ENCODE data around the gene MON2. TPM values are rescaled to one million over a fixed set of nuclear protein-coding genes. Genes with fewer than 3 reads are reported as not detected.
A peak's percentile ranks its signal among the peaks of the same experiment; 100 is the strongest.

Gene MON2
- total RNA-seq, 2 experiments from 2014 or later: 29.2 to 29.8 TPM

DNA sequence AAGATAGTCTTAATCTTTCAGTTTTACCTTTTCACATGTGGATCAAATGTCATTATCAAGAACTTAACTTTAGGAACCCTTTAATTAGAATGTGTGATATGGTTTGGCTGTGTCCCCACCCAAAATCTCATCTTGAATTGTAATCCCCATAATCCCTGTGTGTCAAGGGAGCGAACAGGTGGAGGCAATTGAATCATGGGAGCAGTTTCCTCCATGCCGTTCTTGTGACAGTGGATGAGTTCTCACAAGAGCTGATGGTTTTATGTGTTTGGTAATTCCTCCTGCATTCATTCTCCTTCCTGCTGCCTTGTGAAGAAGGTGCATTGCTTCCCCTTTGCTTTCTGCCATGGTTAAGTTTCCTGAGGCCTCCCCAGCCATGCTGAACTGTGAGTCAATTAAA lies 160.6 kb downstream of the MON2 start:
- peaks cover 40% of the 10 kb centered on the region for H3K27me3 Mint-ChIP-seq (ENCODE audit: low read depth)
- H3K4me3 Mint-ChIP-seq: no peak overlapping the region
- no peak overlapping the region for H3K27ac Mint-ChIP-seq
- peaks cover 1% of the 10 kb centered on the region for H3K36me3 Mint-ChIP-seq (ENCODE audit: low read depth)
- no peaks in the 10 kb centered on the region for H3K9me3 Mint-ChIP-seq
- no peaks in the 10 kb centered on the region for H3K4me1 Mint-ChIP-seq (ENCODE audit: low read depth)
- intact Hi-C loops (cut with micrococcal nuclease): no loop called here
- DNase-seq: no peak
- CTCF ChIA-PET: interaction anchor here (0.8 to 1.8 kb wide), 3 partner anchors 9 to 167 kb away, joined by 3 to 4 read pairs (median 3); no protein-coding TSS in a partner anchor

- Mint-ChIP-seq H3K4me1 (ENCODE audit: low read depth) (peaks cover 7% of the 10 kb centered on the region), H3K36me3 (ENCODE audit: low read depth) (peaks cover 1% of the 10 kb centered on the region), H3K4me3 (no peak overlapping the region), H3K27ac (peak overlapping the region; percentile 24), H3K9me3 (no peaks in the 10 kb centered on the region), H3K27me3 (ENCODE audit: low read depth) (peaks cover 60% of the 10 kb centered on the region)
- CTCF ChIA-PET: interaction anchor here (1.0 to 1.3 kb wide), 2 partner anchors 11 to 12 kb away, joined by 3 read pairs; no protein-coding TSS in a partner anchor
- no peak for DNase-seq
- intact Hi-C loops (cut with micrococcal nuclease): no loop called here
These were observed 162.8 kb downstream of the MON2 start for GRCh38 chr12:62629413-62629812.

GRCh38 chr12:62629971-62630739 lies 163.5 kb downstream of the MON2 start:
- no peak for DNase-seq
- H3K9me3 Mint-ChIP-seq: no peaks in the 10 kb centered on the region
- intact Hi-C loops (cut with micrococcal nuclease): loop anchor here (5.0 kb wide), 1 partner anchor 193 kb away; no protein-coding TSS in a partner anchor
- H3K4me3 Mint-ChIP-seq: no peak overlapping the region
- peaks cover 1% of the 10 kb centered on the region for H3K36me3 Mint-ChIP-seq (ENCODE audit: low read depth)
- peaks cover 7% of the 10 kb centered on the region for H3K4me1 Mint-ChIP-seq (ENCODE audit: low read depth)
- H3K27me3 Mint-ChIP-seq (ENCODE audit: low read depth): peaks cover 65% of the 10 kb centered on the region
- CTCF ChIA-PET: interaction anchor here (0.6 to 1.3 kb wide), 2 partner anchors 9 to 12 kb away, joined by 3 read pairs; no protein-coding TSS in a partner anchor
- H3K27ac Mint-ChIP-seq: no peak overlapping the region

DNA sequence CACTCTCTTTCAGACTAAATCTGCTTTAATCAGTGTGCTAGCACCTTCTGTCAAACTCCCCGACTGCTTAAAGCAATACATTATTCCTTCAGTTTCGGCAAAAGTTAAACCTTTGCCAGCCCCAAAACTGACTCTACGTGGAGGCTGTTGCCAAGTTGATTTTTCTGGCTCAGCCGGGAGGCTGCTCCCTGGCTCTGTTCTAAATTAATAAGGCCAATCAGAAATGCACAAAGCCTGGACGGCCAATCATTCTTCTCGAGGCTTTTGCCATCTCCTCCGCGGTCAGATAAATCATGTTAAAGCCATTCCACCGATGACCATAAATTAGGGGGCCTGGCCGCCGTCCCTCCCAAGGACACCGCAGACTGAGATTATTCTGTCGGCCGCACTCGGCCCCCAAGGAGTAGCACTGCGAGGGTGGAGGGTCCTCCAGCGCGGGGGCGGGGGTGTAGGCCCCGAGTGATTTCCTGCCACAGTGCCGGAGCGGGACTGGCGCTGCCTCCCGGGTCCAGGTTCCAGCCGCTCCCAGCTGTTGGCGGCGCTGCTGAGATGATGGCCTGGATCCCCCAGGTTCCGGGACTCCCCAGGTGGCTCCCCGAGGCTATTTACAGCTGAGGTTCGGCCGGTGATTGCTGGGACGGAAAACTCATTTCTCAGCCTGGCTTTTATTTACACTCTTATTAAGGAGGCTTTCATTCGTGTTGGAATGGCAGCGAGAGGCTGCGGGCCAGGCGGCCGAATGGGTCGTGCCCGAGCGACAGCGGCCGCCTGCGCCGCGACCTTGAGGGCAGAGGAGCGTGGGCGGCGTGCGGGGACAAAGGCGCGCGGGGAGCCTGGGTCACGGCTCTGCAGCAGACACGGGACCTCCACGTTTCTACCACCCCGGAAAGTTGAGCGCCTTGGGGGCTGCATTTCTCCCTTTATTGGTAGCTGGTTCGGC lies 165.1 kb downstream of the MON2 start:
- H3K4me1 Mint-ChIP-seq (ENCODE audit: low read depth): peaks cover 7% of the 10 kb centered on the region
- no peaks in the 10 kb centered on the region for H3K9me3 Mint-ChIP-seq
- H3K4me3 Mint-ChIP-seq: peak overlapping the region; percentile 67
- no peak overlapping the region for H3K27ac Mint-ChIP-seq
- H3K27me3 Mint-ChIP-seq (ENCODE audit: low read depth): peaks cover 74% of the 10 kb centered on the region
- peaks cover 1% of the 10 kb centered on the region for H3K36me3 Mint-ChIP-seq (ENCODE audit: low read depth)
- intact Hi-C loops (cut with micrococcal nuclease): loop anchor here (2.0 to 5.0 kb wide), 2 partner anchors 29 to 194 kb away; no protein-coding TSS in a partner anchor
- DNase-seq: peak; percentile 61
- CTCF ChIA-PET: no interaction called here

DNA sequence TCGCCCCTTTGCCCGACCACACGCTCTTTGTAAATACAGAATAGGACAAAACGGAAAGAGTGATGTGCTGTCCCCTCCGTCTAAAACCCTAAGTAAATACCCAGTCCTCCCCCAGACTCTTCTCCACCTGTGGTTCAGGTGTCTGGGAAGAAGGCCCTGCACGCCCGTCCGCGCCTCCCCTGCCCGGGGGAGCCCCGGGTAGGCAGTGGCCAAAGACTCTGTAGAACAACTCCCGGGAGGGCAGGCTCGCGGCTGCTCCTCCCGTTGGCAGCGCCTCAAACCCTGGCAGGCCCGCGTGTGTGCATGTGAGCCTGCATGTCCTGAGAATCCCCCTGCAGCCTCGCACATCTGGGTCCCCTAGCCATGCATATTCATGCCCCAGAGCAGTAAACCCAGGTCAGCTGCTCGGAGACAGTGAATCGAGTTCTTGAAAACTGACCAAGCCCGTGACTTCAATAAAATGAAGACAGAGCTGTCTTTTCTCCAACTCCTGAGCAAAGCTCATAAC lies 165.8 kb downstream of the MON2 start:
- CTCF ChIA-PET: no interaction called here
- peaks cover 71% of the 10 kb centered on the region for H3K27me3 Mint-ChIP-seq (ENCODE audit: low read depth)
- peaks cover 1% of the 10 kb centered on the region for H3K36me3 Mint-ChIP-seq (ENCODE audit: low read depth)
- peaks cover 7% of the 10 kb centered on the region for H3K4me1 Mint-ChIP-seq (ENCODE audit: low read depth)
- intact Hi-C loops (cut with micrococcal nuclease): loop anchor here (2.0 to 5.0 kb wide), 2 partner anchors 30 to 195 kb away; no protein-coding TSS in a partner anchor
- no peak for DNase-seq
- H3K4me3 Mint-ChIP-seq: peak overlapping the region; percentile 67
- H3K27ac Mint-ChIP-seq: no peak overlapping the region
- no peaks in the 10 kb centered on the region for H3K9me3 Mint-ChIP-seq

DNA sequence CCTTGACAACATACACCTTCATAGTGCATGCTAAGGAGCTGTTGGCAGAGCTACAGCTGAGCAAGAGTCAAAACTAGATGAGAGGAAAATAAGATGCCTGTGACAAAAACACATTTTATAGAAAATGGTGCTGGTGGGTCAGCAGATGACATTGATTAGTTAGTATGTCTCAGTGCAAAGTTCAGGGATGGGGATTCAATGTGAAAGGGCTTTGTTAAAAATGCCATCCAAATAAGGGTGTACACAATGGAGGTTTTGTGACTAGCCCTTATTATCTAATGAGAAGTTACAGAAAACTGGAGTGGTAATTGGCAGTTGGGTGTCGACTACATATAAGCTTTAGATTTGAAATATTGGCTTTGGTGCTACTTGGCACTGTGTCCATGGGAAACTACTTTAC lies 169.0 kb downstream of the MON2 start:
- no peak overlapping the region for H3K27ac Mint-ChIP-seq
- CTCF ChIA-PET: interaction anchor here (0.6 to 1.3 kb wide), 3 partner anchors 12 to 159 kb away, joined by 3 to 4 read pairs (median 3); no protein-coding TSS in a partner anchor
- intact Hi-C loops (cut with micrococcal nuclease): no loop called here
- no peak overlapping the region for H3K4me3 Mint-ChIP-seq
- H3K9me3 Mint-ChIP-seq: no peaks in the 10 kb centered on the region
- no peak for DNase-seq
- peaks cover 10% of the 10 kb centered on the region for H3K4me1 Mint-ChIP-seq (ENCODE audit: low read depth)
- H3K27me3 Mint-ChIP-seq (ENCODE audit: low read depth): peaks cover 48% of the 10 kb centered on the region
- no peaks in the 10 kb centered on the region for H3K36me3 Mint-ChIP-seq (ENCODE audit: low read depth)

DNA sequence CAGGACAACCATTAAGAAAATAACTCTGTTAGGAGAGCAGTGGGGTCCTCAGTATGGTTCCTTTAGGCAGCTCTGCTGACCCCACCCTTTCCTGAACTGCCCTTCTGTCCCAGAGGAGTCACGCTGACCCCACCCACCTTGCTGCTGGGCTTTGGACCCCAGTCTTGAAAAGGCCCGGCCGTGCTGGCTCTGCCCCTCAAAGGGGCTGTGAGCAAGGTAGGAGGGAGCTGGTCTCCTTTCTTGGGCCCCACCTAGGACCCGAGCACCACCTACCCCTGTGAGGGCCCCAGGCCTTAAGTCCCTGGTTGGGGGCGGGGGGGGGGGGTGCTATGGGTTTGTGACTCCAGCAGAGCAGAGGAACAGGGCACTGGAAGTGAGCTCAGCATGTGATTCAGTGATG lies 171.1 kb downstream of the MON2 start:
- Mint-ChIP-seq H3K4me3 (no peak overlapping the region), H3K27me3 (ENCODE audit: low read depth) (peaks cover 31% of the 10 kb centered on the region), H3K27ac (no peak overlapping the region), H3K36me3 (ENCODE audit: low read depth) (no peaks in the 10 kb centered on the region), H3K4me1 (ENCODE audit: low read depth) (peaks cover 23% of the 10 kb centered on the region), H3K9me3 (no peaks in the 10 kb centered on the region)
- DNase-seq: no peak
- CTCF ChIA-PET: interaction anchor here (0.6 kb wide), 1 partner anchor 34 kb away, joined by 3 read pairs; no protein-coding TSS in a partner anchor
- intact Hi-C loops (cut with micrococcal nuclease): no loop called here

DNA sequence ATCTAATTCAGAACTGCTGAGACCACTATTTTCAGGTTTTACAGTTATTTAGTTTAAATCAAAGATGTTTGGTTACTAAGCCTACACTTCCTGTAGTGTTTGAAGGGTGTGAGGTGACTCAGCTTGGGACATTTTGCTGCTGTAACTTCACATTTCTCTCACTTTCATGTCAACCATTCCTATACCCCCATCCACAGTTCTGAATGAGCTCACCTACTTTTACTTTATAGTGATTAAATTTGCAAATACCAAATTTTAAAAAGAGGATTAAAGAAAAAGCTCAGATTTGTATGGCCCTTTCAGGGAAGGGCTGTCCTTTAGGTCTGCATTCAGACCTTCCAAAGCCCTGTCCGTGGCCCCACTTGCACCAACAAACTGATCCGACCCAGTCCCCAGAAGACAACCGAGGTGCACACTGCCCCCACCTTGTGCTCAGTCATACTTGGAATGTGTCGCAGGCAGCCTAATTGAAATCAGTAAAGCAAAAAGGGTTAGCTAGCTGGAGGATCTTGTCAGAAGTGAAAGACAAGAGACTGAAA lies 174.4 kb downstream of the MON2 start:
- DNase-seq: peak; percentile 71
- CTCF ChIA-PET: interaction anchor here (0.5 to 2.0 kb wide), 10 partner anchors 12 to 431 kb away, joined by 3 to 9 read pairs (median 3); no protein-coding TSS in a partner anchor
- Mint-ChIP-seq H3K9me3 (no peaks in the 10 kb centered on the region), H3K36me3 (ENCODE audit: low read depth) (no peaks in the 10 kb centered on the region), H3K4me3 (peak overlapping the region; percentile 48), H3K27me3 (ENCODE audit: low read depth) (peaks cover under 1% of the 10 kb centered on the region), H3K4me1 (ENCODE audit: low read depth) (peaks cover 18% of the 10 kb centered on the region), H3K27ac (peak overlapping the region; percentile 67)
- intact Hi-C loops (cut with micrococcal nuclease): loop anchor here (1.0 to 2.0 kb wide), 3 partner anchors 39 to 380 kb away; partner anchors contain the start of gene USP15

DNA sequence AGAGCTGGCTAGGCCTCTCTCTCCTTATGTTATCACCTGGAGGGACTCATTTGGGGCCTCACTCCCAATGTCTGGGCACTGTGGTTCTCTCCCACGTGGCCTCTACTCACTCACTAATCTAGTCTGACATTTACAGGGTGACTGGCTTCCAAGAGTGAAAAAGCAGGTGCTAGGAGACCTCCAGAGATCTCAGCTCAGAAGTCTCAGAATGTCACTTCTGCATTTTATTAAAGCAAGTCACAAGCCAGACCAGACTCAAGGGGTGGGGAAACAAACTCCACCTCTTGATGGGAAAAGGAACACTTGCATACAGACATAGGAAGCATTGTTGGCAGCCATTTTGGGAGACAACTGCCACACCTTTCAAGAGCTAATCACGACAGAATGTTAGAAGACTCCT lies 175.9 kb downstream of the MON2 start:
- H3K4me3 Mint-ChIP-seq: no peak overlapping the region
- CTCF ChIA-PET: interaction anchor here (0.6 to 0.8 kb wide), 2 partner anchors 151 to 165 kb away, joined by 3 read pairs; no protein-coding TSS in a partner anchor

DNA sequence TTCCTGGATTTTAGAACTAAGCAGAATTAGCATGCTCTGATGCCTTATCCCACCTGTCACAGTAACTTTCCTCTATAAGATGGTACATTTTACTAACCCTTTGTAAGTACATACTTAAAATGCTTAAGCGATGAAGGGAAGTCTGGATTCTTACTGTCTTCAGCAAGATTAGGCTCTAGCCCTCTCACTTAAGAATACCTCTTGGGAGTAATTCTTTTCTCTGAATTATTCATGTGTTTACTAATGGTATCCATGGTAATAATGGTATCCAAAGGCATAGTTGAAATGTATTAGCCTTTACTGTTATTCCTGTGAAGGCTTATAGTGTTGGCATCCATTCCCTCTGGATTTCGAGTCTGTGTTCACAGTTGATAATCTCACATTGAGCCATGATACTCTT lies 176.9 kb downstream of the MON2 start:
- H3K9me3 Mint-ChIP-seq: no peaks in the 10 kb centered on the region
- H3K27me3 Mint-ChIP-seq (ENCODE audit: low read depth): no peaks in the 10 kb centered on the region
- H3K36me3 Mint-ChIP-seq (ENCODE audit: low read depth): no peaks in the 10 kb centered on the region
- peaks cover 18% of the 10 kb centered on the region for H3K4me1 Mint-ChIP-seq (ENCODE audit: low read depth)
- intact Hi-C loops (cut with micrococcal nuclease): no loop called here
- no peak overlapping the region for H3K27ac Mint-ChIP-seq
- DNase-seq: no peak
- CTCF ChIA-PET: interaction anchor here (0.8 kb wide), 1 partner anchor 150 kb away, joined by 3 read pairs; no protein-coding TSS in a partner anchor
- no peak overlapping the region for H3K4me3 Mint-ChIP-seq

More for the DNA sequence above, 175.9 kb downstream of the MON2 start:
- no peaks in the 10 kb centered on the region for H3K9me3 Mint-ChIP-seq
- peaks cover 18% of the 10 kb centered on the region for H3K4me1 Mint-ChIP-seq (ENCODE audit: low read depth)
- H3K27ac Mint-ChIP-seq: no peak overlapping the region
- no peaks in the 10 kb centered on the region for H3K27me3 Mint-ChIP-seq (ENCODE audit: low read depth)
- no peak for DNase-seq
- intact Hi-C loops (cut with micrococcal nuclease): no loop called here
- H3K36me3 Mint-ChIP-seq (ENCODE audit: low read depth): no peaks in the 10 kb centered on the region

GRCh38 chr12:62646566-62646965 lies 179.9 kb downstream of the MON2 start:
- DNase-seq: no peak

More at GRCh38 chr12:62646566-62646965, 179.9 kb downstream of the MON2 start:
- CTCF ChIA-PET: no interaction called here
- Mint-ChIP-seq H3K36me3 (ENCODE audit: low read depth) (no peaks in the 10 kb centered on the region), H3K4me1 (ENCODE audit: low read depth) (peaks cover 6% of the 10 kb centered on the region), H3K27me3 (ENCODE audit: low read depth) (no peaks in the 10 kb centered on the region), H3K9me3 (no peaks in the 10 kb centered on the region), H3K27ac (no peak overlapping the region), H3K4me3 (no peak overlapping the region)
- intact Hi-C loops (cut with micrococcal nuclease): no loop called here
